HL-60 (cell line): ENCODE results near the gene KRTAP10-7.

ENCODE experiments used
- TF ChIP-seq, protein P1 (sequence below): IDR thresholded peaks from 2 replicates; pipeline ENCODE4 v1.6.1; 2012; ENCODE audit warnings: low read depth; ENCODE audit not compliant: insufficient replicate concordance
- TF ChIP-seq, protein P2 (sequence below): IDR thresholded peaks from one replicate; pipeline ENCODE4 v1.5.1; 2011; ENCODE audit warnings: low read length, control low read depth, inconsistent platforms; ENCODE audit not compliant: insufficient read depth

- TF ChIP-seq, protein P1, sequence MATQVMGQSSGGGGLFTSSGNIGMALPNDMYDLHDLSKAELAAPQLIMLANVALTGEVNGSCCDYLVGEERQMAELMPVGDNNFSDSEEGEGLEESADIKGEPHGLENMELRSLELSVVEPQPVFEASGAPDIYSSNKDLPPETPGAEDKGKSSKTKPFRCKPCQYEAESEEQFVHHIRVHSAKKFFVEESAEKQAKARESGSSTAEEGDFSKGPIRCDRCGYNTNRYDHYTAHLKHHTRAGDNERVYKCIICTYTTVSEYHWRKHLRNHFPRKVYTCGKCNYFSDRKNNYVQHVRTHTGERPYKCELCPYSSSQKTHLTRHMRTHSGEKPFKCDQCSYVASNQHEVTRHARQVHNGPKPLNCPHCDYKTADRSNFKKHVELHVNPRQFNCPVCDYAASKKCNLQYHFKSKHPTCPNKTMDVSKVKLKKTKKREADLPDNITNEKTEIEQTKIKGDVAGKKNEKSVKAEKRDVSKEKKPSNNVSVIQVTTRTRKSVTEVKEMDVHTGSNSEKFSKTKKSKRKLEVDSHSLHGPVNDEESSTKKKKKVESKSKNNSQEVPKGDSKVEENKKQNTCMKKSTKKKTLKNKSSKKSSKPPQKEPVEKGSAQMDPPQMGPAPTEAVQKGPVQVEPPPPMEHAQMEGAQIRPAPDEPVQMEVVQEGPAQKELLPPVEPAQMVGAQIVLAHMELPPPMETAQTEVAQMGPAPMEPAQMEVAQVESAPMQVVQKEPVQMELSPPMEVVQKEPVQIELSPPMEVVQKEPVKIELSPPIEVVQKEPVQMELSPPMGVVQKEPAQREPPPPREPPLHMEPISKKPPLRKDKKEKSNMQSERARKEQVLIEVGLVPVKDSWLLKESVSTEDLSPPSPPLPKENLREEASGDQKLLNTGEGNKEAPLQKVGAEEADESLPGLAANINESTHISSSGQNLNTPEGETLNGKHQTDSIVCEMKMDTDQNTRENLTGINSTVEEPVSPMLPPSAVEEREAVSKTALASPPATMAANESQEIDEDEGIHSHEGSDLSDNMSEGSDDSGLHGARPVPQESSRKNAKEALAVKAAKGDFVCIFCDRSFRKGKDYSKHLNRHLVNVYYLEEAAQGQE, result no peak
- TF ChIP-seq, protein P2, sequence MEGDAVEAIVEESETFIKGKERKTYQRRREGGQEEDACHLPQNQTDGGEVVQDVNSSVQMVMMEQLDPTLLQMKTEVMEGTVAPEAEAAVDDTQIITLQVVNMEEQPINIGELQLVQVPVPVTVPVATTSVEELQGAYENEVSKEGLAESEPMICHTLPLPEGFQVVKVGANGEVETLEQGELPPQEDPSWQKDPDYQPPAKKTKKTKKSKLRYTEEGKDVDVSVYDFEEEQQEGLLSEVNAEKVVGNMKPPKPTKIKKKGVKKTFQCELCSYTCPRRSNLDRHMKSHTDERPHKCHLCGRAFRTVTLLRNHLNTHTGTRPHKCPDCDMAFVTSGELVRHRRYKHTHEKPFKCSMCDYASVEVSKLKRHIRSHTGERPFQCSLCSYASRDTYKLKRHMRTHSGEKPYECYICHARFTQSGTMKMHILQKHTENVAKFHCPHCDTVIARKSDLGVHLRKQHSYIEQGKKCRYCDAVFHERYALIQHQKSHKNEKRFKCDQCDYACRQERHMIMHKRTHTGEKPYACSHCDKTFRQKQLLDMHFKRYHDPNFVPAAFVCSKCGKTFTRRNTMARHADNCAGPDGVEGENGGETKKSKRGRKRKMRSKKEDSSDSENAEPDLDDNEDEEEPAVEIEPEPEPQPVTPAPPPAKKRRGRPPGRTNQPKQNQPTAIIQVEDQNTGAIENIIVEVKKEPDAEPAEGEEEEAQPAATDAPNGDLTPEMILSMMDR, result no peak
Measured at GRCh38 chr21:44639331-44639655, 38.9 kb downstream of the KRTAP10-7 start.
